Left lung (tissue), 10 donors: ENCODE measurements around the gene TXNDC11. TPM values are rescaled to one million over a fixed set of nuclear protein-coding genes. Genes with fewer than 3 reads are reported as not detected.

Source experiments
- ATAC-seq: fragments of 200-7000 bp; cut with Tn5 transposase; one replicate; pipeline ENCODE4 v1.9.1; 2020; ENCODE audit warnings: moderate library complexity
- DNase-seq, 4 donors: peaks; one replicate each; pipeline ENCODE4 v3.0.0-alpha.2; 2013 to 2020
- H3K27ac ChIP-seq, 2 donors: fragments of 200-600 bp; sonication (generic) in 1 of 2; one replicate each; pipeline versions ENCODE4 v1.5.0 to v1.8.0; 2020 to 2021
- H3K27me3 ChIP-seq, 2 donors: fragments of 200-600 bp; sonication (generic) in 1 of 2; one replicate each; pipeline versions ENCODE4 v1.5.0 to v1.8.0; 2020 to 2021
- H3K36me3 ChIP-seq, 2 donors: fragments of 200-600 bp; sonication (generic) in 1 of 2; one replicate each; pipeline versions ENCODE4 v1.5.0 to v1.8.0; 2020 to 2021
- H3K4me1 ChIP-seq, 2 donors: fragments of 200-600 bp; one replicate each; pipeline ENCODE4 v1.8.0; 2021
- H3K4me3 ChIP-seq, 2 donors: fragments of 200-600 bp; sonication (generic) in 1 of 2; one replicate each; pipeline versions ENCODE4 v1.5.0 to v1.8.0; 2020 to 2021; ENCODE audit warnings: mild to moderate bottlenecking in 1 of 2
- H3K9me3 ChIP-seq, 2 donors: fragments of 200-600 bp; sonication (generic) in 1 of 2; one replicate each; pipeline versions ENCODE4 v1.5.0 to v1.8.0; 2020 to 2021
- intact Hi-C, 2 donors: fragments of 100-400 bp; cut with DNase I; formaldehyde crosslinking; loops; one replicate each; pipeline versions ENCODE4 v1.11.2 to v1.14.2; 2022
- polyA plus RNA-seq, 6 donors: library from polyadenylated mRNA; unstranded; fragments of 120-200 nt; gene quantifications; one replicate each; pipeline ENCODE4 v1.2.1, GENCODE V29; 2013; ENCODE audit not compliant: insufficient read length in 6 of 6
- total RNA-seq, 2 donors: library from RNA; stranded (reverse); fragmentation: NEBNext Ultra II Directional; extraction: Animal tissue kit (Norgen Biotek cat#: 25700); gene quantifications; one replicate each; pipeline ENCODE4 v1.2.1, GENCODE V29; 2021
- TF ChIP-seq, protein P1 (sequence below), 2 donors: fragments of 200-600 bp; sonication (generic) in 1 of 2; IDR thresholded peaks; one replicate each; pipeline versions ENCODE4 v1.5.0 to v1.8.0; 2021; ENCODE audit warnings: antibody characterized with exemption in 2 of 2
- donor health status: DM: no; HTN: yes; CAD: no.
- donor health status: DM: no; HTN: no; CAD: no.

Gene TXNDC11
- total and polyA plus RNA-seq, 8 donors, result 33.9 to 76.8 (median 38.2) TPM

DNA sequence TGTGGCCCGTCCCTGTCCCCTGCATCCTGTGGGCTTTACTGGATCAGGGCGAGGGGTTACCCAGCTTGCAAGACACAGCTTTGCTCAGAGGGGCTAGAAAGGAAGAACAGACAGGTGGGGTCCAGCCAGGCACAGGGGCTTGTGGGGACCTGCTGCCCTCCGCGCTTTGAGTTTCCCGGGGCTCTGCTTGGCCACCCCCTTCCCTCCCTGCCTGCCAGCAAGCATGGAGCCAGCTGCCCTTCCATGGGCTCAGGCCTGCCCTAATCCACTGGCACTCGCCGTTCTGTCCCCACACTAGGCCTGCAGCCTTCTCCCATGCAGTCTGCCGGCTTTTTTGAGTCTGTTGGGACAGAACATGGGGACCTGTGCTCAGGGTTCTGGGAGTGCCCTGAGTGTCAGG lies 71.0 kb downstream of the TXNDC11 start:
- DNase-seq (no peak), ATAC-seq (no peak)
- Histone ChIP-seq H3K4me3 (no peak overlapping the region), H3K4me1 (peaks cover 26 to 73% of the 10 kb centered on the region in 2 donors), H3K27me3 (no peaks in the 10 kb centered on the region), H3K36me3 (peaks cover 0 to 14% of the 10 kb centered on the region in 2 donors), H3K27ac (no peak overlapping the region), H3K9me3 (no peaks in the 10 kb centered on the region)
- TF ChIP-seq, protein P1, sequence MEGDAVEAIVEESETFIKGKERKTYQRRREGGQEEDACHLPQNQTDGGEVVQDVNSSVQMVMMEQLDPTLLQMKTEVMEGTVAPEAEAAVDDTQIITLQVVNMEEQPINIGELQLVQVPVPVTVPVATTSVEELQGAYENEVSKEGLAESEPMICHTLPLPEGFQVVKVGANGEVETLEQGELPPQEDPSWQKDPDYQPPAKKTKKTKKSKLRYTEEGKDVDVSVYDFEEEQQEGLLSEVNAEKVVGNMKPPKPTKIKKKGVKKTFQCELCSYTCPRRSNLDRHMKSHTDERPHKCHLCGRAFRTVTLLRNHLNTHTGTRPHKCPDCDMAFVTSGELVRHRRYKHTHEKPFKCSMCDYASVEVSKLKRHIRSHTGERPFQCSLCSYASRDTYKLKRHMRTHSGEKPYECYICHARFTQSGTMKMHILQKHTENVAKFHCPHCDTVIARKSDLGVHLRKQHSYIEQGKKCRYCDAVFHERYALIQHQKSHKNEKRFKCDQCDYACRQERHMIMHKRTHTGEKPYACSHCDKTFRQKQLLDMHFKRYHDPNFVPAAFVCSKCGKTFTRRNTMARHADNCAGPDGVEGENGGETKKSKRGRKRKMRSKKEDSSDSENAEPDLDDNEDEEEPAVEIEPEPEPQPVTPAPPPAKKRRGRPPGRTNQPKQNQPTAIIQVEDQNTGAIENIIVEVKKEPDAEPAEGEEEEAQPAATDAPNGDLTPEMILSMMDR (IDR thresholded peaks at IDR 0.05), result no peak
- intact Hi-C loops, result no loop called here

DNA sequence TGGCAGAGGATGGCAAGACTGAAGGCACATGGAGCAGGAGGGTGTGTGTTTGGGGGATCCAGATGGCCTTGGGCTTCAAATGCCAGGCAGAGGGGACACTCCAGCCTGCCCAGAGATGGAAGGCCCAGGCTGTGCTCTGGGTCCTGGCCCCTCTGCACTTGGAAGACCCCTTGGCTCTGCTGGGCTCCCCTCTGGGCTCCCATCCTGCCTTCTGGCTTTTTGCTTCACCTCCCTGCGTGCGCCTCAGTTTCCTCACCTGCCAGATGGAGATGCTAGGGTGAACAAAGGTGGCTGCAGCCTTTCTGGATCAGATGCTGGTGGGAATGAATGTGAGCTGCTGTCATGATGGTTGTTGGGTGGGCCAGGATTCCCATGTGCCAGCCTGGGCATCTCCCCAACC lies 71.4 kb downstream of the TXNDC11 start:
- H3K9me3 ChIP-seq, result no peaks in the 10 kb centered on the region

DNA sequence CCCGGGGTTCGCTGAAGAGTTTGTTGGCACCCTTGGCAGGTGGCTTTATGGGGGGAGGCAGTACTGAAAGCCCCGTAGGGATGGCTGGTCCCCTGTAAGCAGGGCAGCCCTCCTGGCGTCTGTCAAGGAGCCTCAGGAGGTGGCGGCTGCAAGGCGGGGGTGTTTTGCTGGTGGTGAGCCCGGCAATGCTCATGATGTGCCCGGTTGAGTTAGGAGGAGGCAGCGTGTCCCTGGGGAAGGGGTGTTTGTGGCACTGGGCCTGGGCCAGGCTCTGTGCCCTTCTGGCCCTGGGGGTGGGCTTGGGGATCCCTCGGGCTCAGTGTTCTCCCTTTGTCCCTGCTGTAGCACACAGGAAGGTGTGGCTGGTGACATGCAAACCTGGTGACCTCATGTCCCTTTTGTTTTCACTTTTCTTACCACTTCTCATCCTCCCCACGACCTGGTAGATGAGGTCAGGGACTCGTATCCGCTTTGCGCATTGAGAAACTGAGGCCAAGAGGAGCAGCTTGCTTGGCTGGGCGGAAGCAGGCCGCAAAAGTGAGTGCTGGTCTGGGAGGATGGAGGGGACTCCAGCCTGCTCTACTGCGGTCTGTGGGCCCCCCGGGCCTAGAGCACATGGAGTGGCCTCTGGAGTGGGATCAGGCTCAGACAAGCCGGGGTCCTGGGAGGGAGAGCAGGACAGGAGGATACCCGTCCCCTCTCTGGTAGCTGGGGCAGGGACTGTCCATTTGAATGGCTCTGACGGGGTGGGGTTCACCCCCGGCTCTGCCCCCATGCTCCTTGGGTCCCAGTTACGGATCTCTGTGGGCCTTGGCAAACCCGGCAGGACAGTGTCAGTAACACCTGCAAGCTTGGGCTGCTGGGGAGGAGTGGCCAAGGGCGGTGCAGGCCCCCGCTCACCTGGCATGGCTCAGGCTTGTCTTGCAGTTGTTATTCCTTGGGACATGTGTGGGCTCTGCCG lies 72.2 kb downstream of the TXNDC11 start:
- H3K9me3 ChIP-seq, result no peaks in the 10 kb centered on the region
- DNase-seq (peak in 1 of 4 donors; percentile 69), ATAC-seq (no peak)
- no peaks in the 10 kb centered on the region for H3K27me3 ChIP-seq
- H3K36me3 ChIP-seq, result peaks cover 0 to 2% of the 10 kb centered on the region in 2 donors
- peak overlapping the region in 1 of 2 donors; percentile 77 for H3K27ac ChIP-seq
- peaks cover 26 to 72% of the 10 kb centered on the region in 2 donors for H3K4me1 ChIP-seq
- H3K4me3 ChIP-seq, result peak overlapping the region in 1 of 2 donors; percentile 83
- TF ChIP-seq, protein P1 (IDR thresholded peaks at IDR 0.05), result no peak
- intact Hi-C loops, result no loop called here

More for the DNA sequence above, 71.4 kb downstream of the TXNDC11 start:
- TF ChIP-seq, protein P1 (IDR thresholded peaks at IDR 0.05), result no peak
- ATAC-seq (no peak), DNase-seq (no peak)
- intact Hi-C loops, result no loop called here
- peaks cover 26 to 72% of the 10 kb centered on the region in 2 donors for H3K4me1 ChIP-seq
- no peak overlapping the region for H3K4me3 ChIP-seq
- H3K36me3 ChIP-seq, result peaks cover 0 to 10% of the 10 kb centered on the region in 2 donors
- no peak overlapping the region for H3K27ac ChIP-seq
- H3K27me3 ChIP-seq, result no peaks in the 10 kb centered on the region

DNA sequence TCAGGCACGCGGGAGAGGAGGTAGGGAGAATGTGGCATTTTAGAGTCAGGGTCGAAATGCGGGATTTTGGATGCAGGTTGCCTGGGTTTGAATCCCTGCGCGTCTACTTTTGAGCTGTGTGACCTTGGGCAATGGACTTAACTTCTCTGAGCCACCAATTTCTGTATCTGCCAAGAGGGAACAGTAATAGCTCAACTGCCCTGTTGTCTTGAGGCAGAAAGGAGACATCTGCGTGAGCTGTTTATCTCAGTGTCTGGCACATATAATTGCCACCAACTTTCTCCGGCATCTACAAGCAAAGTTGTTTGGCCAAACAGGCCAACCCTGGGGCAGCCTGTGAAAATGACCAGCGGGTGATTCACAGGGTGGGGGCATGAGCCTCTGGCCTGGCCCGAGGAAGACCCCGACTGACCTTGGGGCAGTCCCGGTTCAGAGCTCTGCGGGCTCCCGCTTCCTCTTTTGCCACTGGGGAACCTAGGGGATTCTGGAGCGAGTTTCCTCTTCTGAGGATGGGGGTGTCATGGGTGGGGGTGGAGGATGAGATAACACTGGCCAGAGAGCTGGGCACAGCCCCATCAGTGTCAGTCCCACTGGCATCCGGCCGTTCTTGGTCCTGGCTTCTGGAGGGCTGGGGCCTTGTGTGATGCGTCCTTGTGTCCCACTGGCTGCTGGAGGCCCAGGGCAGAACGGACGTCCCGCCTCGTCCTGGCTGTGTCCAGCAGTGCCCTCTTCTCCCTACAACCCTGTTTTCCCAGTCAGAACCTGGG lies 73.1 kb downstream of the TXNDC11 start:
- intact Hi-C loops, result no loop called here
- Histone ChIP-seq H3K27ac (peak overlapping the region; percentile 42 to 77), H3K9me3 (no peaks in the 10 kb centered on the region), H3K36me3 (no peaks in the 10 kb centered on the region), H3K4me1 (peaks cover 26 to 66% of the 10 kb centered on the region in 2 donors), H3K4me3 (peak overlapping the region; percentile 65 to 83), H3K27me3 (no peaks in the 10 kb centered on the region)
- DNase-seq, result peak in 2 of 4 donors; percentile 79 to 87
- ATAC-seq, result peak; percentile 25
- TF ChIP-seq, protein P1 (IDR thresholded peaks at IDR 0.05), result no peak
